H1 (cell line): ENCODE results near the gene GATA1. TPM values are rescaled to one million over a fixed set of nuclear protein-coding genes. Genes with fewer than 3 reads are reported as not detected.

Source experiments
- JUN ChIP-seq: IDR thresholded peaks from 2 replicates; pipeline ENCODE4 v1.6.1; 2011; ENCODE audit warnings: low read depth, mild to moderate bottlenecking, improper control_type of control experiment, low read length
- SP2 ChIP-seq: IDR thresholded peaks from 2 replicates; pipeline ENCODE4 v1.6.1; 2012; ENCODE audit warnings: mild to moderate bottlenecking, low read length, inconsistent platforms
- SP4 ChIP-seq: IDR thresholded peaks from 2 replicates; pipeline ENCODE4 v1.6.1; 2012; ENCODE audit warnings: low read length, inconsistent platforms
- YY1 ChIP-seq: IDR thresholded peaks from 2 replicates; pipeline ENCODE4 v1.6.1; 2011; ENCODE audit warnings: low read depth, mild to moderate bottlenecking, low read length
- polyA plus RNA-seq, 7 experiments: library from polyadenylated mRNA; depleted of rRNA in 3 of 7; stranded (reverse) in 5 of 7; unstranded in 2 of 7; fragments of >200 nt in 5 of 7; fragments of 200-250 nt in 2 of 7; gene quantifications; 1 replicate in 5 of 7; 2 replicates in 1 of 7; 4 replicates in 1 of 7; pipeline versions ENCODE4 v1.2.1 to v1.2.3, GENCODE V29; 2011 to 2013; ENCODE audit warnings: missing spikeins in 2 of 7, mixed read lengths in 2 of 7
- total RNA-seq: library from RNA; stranded (reverse); fragmentation: NEBNext Ultra II Directional; extraction: Animal tissue kit (Norgen Biotek cat#: 25700); gene quantifications from 2 replicates; pipeline ENCODE4 v1.2.1, GENCODE V29; 2021
- TF ChIP-seq, protein P1 (sequence below): fragments of 300-600 bp; sonication (generic); IDR thresholded peaks from 2 replicates; pipeline ENCODE4 v1.7.1; 2012; ENCODE audit warnings: low read length, moderate library complexity, mild to moderate bottlenecking, inconsistent platforms; ENCODE audit not compliant: insufficient replicate concordance

Gene GATA1
- total and polyA plus RNA-seq, 2 of the 8 experiments (the other 6 are each of a cell fraction or from before 2014, with no cell fraction given) = 0.05 TPM; not detected in 1

DNA sequence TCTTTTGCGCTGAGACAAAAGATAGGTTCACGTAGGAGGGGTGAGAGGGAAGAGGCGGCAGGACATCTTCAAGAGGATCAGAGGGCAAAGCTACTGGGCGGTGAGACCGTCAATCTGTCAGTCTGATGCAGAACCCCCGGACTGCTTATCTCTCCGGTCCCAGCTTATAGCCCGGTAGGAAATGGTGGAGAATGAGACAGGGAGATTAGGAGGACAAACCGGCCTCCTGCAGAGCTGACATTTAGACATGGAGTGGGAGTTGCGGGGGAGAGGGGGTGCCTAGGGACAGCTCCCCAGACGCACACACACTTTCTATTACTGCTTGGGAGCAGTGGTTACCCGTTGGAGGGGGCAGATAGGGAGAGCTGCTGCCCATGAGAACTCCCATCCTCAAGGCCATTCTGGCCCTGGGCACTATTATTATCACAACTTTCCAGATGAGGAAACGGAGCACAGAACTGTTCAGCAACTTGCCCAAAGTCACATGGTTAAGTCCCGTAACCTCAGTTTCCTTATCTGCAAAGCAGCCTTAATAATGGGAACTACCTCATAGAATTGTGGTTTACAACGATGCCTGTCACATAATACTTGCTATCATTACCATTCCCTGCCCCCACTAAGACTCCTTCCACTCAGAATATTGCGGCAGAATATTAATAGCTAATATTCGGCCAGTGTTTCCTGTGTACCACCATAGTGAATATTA is 14.3 kb downstream of the GATA1 start (continued):
- TF ChIP-seq, protein P1, sequence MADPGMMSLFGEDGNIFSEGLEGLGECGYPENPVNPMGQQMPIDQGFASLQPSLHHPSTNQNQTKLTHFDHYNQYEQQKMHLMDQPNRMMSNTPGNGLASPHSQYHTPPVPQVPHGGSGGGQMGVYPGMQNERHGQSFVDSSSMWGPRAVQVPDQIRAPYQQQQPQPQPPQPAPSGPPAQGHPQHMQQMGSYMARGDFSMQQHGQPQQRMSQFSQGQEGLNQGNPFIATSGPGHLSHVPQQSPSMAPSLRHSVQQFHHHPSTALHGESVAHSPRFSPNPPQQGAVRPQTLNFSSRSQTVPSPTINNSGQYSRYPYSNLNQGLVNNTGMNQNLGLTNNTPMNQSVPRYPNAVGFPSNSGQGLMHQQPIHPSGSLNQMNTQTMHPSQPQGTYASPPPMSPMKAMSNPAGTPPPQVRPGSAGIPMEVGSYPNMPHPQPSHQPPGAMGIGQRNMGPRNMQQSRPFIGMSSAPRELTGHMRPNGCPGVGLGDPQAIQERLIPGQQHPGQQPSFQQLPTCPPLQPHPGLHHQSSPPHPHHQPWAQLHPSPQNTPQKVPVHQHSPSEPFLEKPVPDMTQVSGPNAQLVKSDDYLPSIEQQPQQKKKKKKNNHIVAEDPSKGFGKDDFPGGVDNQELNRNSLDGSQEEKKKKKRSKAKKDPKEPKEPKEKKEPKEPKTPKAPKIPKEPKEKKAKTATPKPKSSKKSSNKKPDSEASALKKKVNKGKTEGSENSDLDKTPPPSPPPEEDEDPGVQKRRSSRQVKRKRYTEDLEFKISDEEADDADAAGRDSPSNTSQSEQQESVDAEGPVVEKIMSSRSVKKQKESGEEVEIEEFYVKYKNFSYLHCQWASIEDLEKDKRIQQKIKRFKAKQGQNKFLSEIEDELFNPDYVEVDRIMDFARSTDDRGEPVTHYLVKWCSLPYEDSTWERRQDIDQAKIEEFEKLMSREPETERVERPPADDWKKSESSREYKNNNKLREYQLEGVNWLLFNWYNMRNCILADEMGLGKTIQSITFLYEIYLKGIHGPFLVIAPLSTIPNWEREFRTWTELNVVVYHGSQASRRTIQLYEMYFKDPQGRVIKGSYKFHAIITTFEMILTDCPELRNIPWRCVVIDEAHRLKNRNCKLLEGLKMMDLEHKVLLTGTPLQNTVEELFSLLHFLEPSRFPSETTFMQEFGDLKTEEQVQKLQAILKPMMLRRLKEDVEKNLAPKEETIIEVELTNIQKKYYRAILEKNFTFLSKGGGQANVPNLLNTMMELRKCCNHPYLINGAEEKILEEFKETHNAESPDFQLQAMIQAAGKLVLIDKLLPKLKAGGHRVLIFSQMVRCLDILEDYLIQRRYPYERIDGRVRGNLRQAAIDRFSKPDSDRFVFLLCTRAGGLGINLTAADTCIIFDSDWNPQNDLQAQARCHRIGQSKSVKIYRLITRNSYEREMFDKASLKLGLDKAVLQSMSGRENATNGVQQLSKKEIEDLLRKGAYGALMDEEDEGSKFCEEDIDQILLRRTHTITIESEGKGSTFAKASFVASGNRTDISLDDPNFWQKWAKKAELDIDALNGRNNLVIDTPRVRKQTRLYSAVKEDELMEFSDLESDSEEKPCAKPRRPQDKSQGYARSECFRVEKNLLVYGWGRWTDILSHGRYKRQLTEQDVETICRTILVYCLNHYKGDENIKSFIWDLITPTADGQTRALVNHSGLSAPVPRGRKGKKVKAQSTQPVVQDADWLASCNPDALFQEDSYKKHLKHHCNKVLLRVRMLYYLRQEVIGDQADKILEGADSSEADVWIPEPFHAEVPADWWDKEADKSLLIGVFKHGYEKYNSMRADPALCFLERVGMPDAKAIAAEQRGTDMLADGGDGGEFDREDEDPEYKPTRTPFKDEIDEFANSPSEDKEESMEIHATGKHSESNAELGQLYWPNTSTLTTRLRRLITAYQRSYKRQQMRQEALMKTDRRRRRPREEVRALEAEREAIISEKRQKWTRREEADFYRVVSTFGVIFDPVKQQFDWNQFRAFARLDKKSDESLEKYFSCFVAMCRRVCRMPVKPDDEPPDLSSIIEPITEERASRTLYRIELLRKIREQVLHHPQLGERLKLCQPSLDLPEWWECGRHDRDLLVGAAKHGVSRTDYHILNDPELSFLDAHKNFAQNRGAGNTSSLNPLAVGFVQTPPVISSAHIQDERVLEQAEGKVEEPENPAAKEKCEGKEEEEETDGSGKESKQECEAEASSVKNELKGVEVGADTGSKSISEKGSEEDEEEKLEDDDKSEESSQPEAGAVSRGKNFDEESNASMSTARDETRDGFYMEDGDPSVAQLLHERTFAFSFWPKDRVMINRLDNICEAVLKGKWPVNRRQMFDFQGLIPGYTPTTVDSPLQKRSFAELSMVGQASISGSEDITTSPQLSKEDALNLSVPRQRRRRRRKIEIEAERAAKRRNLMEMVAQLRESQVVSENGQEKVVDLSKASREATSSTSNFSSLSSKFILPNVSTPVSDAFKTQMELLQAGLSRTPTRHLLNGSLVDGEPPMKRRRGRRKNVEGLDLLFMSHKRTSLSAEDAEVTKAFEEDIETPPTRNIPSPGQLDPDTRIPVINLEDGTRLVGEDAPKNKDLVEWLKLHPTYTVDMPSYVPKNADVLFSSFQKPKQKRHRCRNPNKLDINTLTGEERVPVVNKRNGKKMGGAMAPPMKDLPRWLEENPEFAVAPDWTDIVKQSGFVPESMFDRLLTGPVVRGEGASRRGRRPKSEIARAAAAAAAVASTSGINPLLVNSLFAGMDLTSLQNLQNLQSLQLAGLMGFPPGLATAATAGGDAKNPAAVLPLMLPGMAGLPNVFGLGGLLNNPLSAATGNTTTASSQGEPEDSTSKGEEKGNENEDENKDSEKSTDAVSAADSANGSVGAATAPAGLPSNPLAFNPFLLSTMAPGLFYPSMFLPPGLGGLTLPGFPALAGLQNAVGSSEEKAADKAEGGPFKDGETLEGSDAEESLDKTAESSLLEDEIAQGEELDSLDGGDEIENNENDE = no peak
- TF ChIP-seq SP4 (no peak), JUN (no peak), SP2 (no peak), YY1 (no peak)
